Bone marrow (tissue), 2 donors: ENCODE results near the gene PIP5K1C.

Experiments
- DNase-seq, 2 donors: peaks; one replicate each; lab custom pipeline; 2025; lab: John Stamatoyannopoulos, UW

PIP5K1C gene

DNA sequence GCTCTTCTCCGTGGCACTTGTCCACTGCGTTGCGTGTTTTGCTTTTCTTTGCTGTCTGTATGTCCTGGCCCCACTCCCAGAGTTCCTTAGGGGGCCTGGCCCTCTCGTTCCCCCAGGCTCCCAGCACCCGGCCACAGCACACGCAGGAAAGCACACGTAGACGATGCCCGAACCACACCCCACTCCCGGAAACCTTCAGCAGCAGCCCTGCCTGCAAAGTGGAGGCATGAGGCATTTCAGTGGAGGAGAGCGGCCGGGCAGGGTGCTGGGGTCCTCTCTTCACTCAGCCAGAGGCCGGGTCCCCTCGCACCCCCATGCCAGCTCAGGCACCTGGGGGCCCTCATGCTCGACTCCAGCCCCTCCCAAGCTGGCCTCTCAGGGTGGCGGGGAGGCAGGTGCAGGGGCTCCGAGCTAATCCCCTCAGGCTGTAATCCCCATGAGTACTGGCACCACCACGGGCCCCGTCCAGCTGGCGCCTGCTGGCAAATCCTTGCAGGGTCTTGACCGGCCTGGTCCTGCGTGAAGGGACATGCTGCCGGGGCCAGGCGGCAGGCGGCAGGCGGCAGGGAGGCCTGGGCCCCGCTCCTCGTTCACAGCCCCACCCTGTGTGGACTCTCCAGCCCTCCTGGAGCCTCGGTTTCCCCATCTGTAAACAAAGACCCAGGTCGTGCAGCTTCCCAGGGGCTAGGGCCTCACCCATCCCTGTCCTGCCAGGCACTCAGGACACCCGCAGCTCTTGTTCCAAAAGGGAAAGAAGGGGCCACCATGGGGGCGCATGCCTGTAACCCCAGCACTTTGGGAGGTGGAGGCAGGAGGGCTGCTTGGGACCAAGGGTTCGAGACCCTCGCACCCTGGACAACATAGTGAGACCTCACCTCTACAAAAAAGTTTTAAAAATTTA lies 7.0 kb downstream of the PIP5K1C start:
- no peak for DNase-seq

DNA sequence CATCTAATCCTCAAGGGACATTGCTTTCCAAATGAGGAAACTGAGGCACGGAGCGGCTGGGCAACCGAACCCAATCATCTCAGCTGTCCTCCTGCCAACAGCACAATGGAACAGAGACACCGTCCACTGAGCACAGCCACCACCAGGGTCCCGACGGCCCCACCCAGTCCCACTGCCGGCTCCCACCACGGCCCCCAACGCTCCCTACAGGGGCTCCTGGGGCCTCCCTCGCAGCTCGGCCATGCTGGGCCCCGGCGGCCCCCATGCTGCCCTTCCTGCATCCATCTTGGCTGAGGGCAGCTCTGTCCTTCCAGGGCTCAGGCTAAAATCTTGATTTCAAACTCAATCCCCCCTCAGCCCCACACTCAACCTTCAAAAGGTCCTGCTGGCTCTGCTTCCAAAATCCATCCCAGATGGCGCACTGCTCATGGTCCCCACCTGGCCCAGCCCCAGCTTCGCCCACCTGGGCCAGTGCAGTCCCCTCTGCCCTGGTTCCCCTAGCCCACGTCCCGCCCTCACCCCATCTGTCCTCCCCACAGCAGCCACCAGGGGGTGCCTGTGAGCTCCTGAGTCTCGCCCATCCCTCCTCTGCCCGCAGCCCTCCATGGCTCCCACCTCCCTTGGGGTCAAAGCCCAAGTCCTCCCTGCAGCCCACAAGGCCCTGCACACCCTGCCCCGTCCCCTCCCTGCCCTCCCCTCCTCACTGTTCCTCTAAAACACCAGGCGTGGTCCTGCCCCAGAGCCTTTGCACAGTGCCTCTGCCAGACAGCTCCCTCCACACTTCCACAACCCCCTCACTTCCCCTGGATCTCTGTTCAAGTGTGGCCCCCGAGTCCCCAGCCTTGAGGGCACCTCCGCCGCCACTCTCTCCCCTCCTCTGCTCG lies 7.9 kb downstream of the PIP5K1C start:
- DNase-seq, result no peak

DNA sequence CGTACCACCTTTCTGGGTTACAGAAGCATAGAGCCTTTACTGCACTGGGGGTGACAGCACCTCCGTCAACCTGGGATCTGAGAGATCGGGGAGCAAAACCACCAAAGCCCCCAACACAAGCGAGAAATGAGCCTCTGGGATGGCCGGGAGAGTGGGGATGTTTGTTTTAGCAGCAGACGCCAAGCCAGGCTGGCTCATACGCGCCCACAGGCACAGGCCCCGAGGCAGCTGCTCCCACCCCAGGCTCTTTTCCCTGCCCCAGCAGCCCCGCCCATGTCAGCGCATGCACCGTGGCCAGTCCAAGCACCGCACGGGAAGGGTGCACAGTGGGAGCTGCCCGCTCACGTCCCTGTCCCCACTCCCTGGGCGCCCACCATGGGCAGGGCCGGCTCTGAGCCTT lies 8.5 kb downstream of the PIP5K1C start:
- no peak for DNase-seq

DNA sequence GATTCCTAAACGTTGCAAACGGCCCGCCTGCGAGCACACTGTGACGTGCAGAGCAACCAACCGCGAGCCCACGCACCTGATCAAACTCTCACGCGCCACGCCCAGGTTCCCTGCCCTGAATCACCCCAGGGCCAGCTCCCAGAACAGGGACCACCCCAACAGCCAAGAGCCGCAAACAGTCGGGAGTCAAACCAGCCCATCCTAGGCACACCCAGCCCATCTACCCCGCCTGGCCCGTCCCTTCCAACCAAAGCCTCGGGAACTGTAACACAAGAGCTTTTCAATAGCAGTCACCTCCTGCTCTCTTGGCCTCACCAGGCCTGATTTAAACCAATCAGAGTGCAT lies 8.9 kb downstream of the PIP5K1C start:
- DNase-seq, result no peak

DNA sequence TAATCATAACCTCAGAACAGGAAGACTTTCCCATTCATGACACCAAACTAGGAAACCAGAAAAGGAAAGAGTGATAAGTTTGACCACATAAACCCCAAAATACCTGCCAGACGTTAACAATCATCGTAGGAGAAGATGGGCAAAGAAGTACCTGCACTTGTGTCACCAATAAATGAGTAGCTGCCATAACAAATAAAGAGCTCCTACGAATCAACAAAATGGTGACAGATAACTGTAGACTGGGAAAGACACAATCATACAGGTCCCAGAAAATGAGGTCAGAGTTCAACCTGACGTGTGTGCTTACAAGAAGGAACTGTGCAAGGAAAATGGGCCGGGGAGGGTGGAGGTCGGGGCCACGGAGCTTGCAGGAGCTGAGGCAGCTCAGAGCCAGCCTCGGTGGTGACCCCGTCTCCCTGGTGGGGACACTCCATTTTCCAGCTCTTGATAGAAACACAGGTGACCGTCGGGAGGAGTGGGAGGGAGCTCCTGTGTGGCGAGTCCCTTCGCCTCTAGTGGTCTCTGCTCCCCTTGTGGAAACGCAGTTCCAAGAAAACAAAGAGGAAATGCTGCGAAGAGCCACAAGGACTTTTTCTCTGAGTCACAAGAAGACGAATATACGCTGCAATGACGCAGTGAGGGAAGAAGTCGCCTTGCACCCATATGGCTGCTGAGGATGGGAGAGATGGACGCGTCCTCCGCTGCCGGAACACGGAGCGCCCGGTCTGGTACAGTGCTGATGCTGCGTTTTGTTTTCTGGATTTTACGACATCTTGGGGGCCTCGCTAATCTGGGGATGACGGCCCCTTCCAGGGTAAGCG lies 9.5 kb downstream of the PIP5K1C start:
- DNase-seq, result no peak

DNA sequence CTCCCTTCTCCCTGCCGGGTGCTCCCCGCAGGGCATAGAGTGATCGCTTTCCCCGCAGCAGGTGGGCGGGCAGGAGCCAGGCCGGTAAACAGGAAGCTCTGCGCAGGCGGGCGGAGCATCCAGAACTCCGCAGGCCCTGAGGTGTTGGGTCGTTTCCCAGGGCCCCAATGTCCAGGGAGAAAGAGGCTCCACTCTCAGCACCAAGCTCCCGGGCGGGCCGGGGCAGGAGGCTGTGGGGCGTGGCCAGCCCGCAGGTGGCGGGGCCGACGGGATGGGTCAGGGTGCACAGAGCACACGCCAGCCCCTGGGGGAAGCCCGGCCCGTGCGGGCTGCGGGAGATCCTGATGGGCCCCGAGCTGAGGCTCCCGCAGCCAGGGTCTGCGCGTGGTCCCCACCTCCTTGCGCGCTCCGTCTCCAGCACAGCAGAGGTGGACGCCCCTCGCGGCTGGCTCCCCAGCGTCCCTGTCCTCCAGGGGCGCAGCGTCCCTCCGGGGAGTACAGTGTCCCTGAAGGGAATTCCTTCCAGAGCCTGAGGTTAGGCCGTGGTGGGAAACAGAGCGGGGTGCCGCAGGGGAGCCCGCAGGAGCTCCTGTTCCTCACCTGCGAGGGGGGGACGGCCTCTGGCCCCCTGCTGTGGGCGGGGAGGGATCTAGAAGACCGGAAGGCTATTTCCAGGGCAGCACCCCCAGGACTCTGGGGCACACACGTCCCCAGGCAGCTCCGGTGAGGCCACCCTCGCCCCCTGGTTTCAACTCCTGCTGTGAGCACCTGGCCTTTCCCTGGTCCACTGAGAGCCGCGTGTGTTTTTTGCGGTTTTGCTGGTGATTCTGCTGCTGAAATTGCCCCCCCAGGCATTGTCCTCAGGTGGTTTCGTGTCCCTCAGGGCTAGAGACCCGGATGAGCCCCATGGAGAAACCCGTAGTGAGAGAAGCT lies 12.2 kb downstream of the PIP5K1C start:
- DNase-seq, result no peak

DNA sequence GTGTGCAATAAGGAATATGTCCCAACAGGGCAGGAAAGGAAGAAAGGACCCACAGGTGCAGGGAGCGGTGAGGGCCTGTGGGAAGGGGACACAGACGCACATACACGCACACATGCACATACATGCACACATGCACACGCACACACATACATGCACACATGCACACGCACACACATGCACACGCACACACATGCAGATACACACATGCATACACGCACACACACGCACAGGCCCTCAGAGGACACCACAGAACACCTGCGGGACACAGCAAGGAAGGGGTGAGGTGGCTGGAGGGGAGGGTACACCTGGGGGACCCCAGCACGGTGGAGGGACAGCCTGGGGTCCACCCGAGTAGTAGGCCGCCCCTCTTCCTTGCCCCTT lies 12.9 kb downstream of the PIP5K1C start:
- DNase-seq, result no peak

DNA sequence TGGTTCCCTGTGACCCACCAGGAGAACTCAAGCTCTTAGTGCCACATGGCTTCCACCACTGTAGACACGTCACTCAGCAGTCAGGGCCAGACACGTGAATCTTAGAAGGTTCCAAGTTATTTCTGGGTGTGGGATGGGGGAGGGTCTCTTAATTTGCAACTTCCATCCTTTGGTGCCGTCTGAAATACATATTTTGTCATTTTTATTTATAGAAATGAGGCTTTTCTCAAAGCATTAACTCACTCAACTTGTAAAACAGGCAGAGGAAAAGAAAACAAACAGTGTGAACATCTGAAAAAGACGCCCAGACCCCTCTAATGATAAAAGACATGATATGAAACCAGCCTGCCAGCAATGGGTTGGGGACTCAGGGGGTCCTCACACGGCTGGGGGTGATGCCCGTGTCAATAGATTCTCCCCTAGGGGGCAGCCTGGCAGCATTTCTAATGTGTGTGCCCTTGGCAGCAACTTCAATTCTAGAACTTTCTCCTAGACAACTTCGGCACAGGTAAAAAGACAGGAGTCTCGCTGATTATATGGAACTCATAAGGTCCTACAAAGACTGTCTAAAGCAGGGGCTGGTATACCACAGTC lies 15.4 kb downstream of the PIP5K1C start:
- no peak for DNase-seq

DNA sequence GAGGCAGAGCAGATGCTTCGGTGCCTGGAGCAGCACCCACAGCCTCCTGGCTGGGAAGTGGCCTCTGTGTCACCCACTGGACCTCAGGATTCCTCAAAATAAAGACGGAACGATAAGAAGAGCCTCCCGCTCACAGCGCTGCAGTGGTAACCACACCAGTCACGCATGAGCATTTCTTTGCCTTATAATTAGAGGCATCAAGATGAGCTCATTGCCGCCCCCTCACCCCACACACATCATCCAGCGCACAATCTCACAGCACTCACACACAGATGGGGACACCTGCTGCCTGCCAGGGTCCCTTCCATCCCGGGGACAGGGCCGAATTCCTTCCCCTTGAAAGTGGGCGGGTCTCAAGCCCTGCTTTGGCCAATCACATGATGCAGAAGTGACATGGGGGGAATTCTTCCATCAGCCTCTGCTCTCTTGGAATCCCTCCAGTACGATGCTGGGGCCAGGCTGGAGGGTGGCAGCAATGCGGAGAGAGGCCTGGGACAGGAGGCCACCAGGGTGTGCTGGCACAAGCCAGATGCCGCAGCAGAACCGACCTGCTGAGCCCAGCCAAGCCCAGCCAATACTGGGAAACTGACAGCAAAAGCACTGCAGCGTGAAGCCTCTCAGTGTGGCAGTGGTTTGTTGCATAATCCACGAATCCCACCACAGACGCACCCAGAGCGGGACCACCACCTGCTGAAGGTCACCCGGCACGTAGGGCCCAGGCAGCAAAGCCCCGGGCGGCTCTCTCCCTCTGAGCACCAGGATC lies 16.0 kb downstream of the PIP5K1C start:
- DNase-seq, result peak in 1 of 2 donors; percentile 86

DNA sequence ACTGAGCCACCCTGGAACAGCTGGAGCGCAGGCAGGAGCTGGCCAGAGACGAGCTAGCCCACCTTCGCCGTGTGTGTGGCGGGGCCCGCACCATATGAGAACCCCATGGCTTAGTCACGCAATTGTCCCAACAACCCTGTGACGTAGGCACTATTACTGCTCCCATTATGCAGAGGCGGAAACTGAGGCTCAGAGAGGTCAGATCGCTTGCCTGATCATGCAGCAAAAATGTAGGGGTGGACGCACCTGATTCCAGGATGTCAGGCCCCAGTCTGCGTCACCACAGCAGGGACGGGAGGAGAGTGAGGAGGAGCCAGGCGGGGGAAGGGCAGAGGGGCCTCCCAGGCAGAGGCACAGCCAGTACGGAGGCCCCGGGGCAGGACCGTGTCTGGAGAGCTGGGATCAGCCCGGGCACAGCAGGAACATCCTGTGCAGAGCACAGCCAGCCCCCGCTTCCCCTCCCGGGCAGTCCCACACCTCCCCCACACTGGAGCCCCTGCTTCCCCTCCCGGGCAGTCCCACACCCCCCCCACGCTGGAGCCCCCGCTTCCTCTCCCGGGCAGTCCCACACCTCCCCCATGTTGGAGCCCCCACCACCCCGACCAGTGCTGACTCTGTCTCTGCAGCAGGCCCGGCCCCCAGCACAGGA lies 16.7 kb downstream of the PIP5K1C start:
- DNase-seq, result no peak

DNA sequence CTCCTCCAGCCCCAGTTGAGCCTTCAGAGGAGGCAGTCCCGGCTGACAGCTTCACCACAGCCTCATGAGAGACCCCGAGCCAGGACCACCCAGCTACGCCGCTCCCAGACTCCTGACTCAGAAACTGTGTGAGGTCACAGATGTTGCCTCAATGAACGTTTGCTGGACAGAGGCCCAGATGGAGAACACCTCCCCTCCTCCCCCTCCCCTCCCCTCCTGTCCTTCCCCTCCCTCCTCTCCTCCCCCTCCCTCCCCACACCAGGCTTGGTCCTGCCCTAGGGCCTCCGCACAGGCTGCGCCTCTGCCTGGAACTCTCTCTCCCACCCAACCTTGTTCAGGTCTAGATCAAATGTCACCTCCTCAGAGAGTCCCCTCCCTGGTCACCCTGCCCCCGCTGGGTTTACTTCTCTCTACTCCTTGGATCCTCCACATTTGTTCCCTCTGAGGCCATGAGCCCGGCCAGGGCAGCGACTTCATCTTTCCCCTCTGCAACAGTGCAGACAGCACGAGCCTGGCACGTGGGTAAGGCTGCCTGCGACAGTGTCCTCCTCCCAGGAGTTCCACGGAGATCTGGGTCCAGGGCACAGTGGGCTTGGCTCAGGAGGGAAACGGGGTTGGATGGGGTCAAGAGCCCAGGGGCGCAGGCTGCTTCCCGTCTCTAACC lies 17.4 kb downstream of the PIP5K1C start:
- DNase-seq, result no peak

DNA sequence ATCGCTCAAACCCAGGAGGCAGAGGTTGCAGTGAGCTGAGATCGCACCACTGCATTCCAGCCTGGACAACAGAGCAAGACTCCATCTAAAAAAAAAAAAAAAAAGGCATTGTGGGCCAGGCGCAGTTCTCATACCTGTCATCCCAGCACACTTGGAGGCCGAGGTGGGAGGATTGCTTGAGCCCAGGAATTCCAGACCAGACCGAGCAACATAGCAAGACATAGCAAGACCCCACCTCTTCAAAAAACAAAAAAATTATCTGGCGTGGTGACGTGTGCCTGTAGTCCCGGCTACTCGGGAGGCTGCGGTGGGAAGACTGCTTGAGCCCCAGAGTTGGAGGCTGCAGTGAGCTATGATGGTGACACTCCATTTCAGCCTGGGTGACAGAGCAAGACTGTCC lies 18.0 kb downstream of the PIP5K1C start:
- DNase-seq, result no peak

DNA sequence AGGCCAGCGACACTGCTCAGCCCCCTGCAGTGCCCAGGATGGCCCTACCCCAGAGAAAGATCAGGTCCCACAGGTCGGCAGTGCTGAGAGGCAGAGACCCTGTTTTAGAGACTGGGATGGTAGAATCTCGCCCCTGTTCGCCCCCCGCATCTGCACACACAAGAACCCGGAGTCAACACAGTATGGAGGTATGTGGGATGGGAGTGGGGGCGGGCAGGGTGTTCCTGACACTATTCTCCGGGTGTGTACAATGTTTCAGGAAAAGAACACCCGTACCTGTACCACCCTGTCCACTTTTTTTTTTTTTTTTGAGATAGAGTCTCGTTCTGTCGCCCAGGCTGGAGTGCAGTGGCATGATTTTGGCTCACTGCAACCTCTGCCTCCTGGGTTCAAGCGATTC lies 19.3 kb downstream of the PIP5K1C start:
- DNase-seq, result no peak

DNA sequence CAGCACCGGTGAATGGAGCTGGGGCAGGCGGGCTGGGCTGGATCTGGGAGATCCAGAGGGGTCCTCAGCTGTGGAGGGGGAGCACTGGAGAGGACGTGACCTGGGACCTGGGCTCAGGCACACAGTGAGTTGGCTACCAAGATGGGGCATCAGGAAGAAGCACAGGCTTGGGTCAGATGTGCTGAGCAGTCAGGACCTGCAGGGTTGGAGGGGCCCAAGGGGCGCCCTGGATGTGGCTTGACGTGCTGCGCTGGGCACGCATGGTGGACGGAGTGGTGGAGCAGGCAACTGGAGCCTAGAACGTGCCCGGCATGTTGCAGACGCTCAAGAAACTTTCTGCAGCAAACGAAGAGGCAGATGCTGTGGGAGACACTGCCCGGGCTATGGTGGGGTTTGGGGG lies 20.7 kb downstream of the PIP5K1C start:
- no peak for DNase-seq

DNA sequence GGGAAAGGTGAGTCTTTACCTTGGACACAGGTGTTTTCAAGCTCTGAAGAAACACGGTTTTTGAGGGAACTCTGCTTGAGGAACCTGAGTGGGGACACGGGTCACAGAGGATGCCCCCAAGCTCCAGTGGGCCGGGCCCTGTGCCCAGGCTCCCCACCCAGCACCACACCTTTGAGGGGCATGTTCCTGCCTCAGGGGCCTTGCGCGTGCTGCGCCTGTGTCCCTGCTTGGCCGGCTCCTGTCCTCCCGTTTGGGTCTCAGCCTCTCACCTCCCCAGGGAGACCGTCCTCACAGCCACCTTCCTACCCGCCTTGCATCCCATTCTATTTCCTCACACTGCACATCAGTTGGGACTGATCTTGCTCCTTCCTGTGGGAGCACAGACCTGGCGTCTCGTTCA lies 21.1 kb downstream of the PIP5K1C start:
- DNase-seq, result no peak

DNA sequence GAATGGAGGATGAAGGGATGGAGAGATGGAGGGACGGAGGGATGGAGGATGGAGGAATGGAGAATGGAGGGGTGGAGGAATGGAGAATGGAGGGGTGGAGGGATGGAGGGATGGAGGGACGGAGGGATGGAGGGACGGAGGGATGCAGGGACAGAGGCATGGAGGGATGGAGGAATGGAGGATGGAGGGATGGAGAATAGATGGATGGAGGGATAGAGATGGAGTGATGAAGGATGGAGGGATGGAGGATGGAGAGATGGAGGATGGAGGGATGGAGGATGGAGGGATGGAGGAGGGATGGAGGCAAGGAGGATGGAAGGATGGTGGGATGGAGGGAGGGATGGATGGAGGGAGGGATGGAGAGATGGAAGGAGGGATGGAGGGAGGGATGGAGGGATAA lies 22.1 kb downstream of the PIP5K1C start:
- DNase-seq, result no peak

DNA sequence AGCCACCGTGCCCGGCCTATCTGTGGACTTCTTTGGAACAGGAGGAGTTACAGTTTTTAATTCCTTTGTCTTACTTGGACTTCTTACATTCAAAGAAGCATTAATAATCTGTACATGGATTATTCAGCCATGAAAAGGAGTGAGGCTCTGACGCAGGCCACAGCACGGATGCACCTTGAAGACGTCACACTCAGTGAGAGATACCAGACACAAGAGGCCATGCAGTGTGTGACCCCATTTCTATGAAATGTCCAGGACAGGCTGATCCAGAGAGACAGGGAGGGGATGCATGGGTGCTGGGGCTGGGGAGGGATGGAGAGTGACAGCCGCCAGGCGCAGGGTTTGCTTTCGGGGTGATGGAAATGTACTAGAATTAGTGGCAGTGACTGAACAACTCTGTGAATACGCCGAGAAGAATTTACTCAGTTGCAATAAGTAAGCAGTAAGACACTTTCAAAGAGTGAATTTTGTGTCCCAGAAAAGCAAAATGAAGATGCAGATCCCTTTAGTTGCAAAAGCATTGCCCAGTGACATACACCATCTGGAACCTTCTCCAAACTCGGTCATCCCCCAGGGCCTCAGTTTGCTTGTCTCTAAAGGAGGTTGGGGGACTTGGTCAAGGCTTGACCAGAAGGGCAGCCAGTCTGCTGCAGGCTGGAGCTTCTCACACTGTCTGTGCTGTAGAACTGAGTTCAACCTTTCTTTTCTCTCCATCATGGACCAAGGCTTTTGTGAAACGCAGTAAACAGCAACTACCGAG lies 25.3 kb downstream of the PIP5K1C start:
- no peak for DNase-seq
